HUES48 (cell line): Measurements from ENCODE around the gene DOC2B.
"Not testable (repeated sequence)": the region's sequence is repeated elsewhere in the genome, so short reads cannot be mapped to it uniquely, and the experiment has no call there.

Experiments used
- H3K27ac ChIP-seq: one replicate; pipeline ENCODE4 v1.7.0; 2013; ENCODE audit warnings: low read depth, low read length, inconsistent platforms
- H3K27me3 ChIP-seq: 2 replicates; pipeline ENCODE4 v1.6.1; 2013; ENCODE audit warnings: mild to moderate bottlenecking, low read length; ENCODE audit not compliant: control insufficient read depth, insufficient read depth
- H3K36me3 ChIP-seq: 2 replicates; pipeline ENCODE4 v1.6.1; 2013; ENCODE audit warnings: low read length; ENCODE audit not compliant: control insufficient read depth, insufficient read depth
- H3K4me1 ChIP-seq: 2 replicates; pipeline ENCODE4 v1.6.1; 2013; ENCODE audit warnings: mild to moderate bottlenecking, low read length; ENCODE audit not compliant: control insufficient read depth, insufficient read depth
- H3K4me3 ChIP-seq: 2 replicates; pipeline ENCODE4 v1.5.1; 2013; ENCODE audit warnings: mild to moderate bottlenecking, low read depth, low read length
- H3K9ac ChIP-seq: 2 replicates; pipeline ENCODE4 v1.6.1; 2013; ENCODE audit warnings: mild to moderate bottlenecking, low read depth, low read length, moderate library complexity
- H3K9me3 ChIP-seq: 2 replicates; pipeline ENCODE4 v1.6.1; 2013; ENCODE audit warnings: low read length; ENCODE audit not compliant: control insufficient read depth, insufficient read depth

DOC2B gene

GRCh38 chr17:181245-182049 lies at the start of gene DOC2B:
TSS of gene DOC2B (minus strand) at chr17:181650. CDS start at chr17:181479, 171 bp downstream.
- H3K4me1 ChIP-seq, result peaks cover 13% of the 10 kb centered on the region
- no peaks in the 10 kb centered on the region for H3K36me3 ChIP-seq
- H3K9ac ChIP-seq, result no peak within 1 kb of the TSS
- H3K27me3 ChIP-seq, result peaks cover 49% of the 10 kb centered on the region
- H3K4me3 ChIP-seq, result peak within 1 kb of the TSS; percentile 57; the same call in 1 of the 2 replicates
- H3K9me3 ChIP-seq, result no peaks in the 10 kb centered on the region
- no peak within 1 kb of the TSS for H3K27ac ChIP-seq

GRCh38 chr17:230395-230770 lies 48.9 kb upstream of the DOC2B start:
- no peaks in the 10 kb centered on the region for H3K36me3 ChIP-seq
- peaks cover 11% of the 10 kb centered on the region for H3K4me1 ChIP-seq
- H3K27me3 ChIP-seq, result no peaks in the 10 kb centered on the region
- no peak overlapping the region for H3K4me3 ChIP-seq
- no peak overlapping the region for H3K27ac ChIP-seq
- no peak overlapping the region for H3K9ac ChIP-seq
- no peaks in the 10 kb centered on the region for H3K9me3 ChIP-seq

- H3K4me1 ChIP-seq, result peaks cover 11% of the 10 kb centered on the region
- H3K9ac ChIP-seq, result no peak overlapping the region
- H3K36me3 ChIP-seq, result no peaks in the 10 kb centered on the region
- no peaks in the 10 kb centered on the region for H3K9me3 ChIP-seq
- H3K4me3 ChIP-seq, result no peak overlapping the region
- H3K27me3 ChIP-seq, result no peaks in the 10 kb centered on the region
- H3K27ac ChIP-seq, result no peak overlapping the region
Measured at GRCh38 chr17:229709-230394, 48.4 kb upstream of the DOC2B start.

GRCh38 chr17:228951-229708 lies 47.7 kb upstream of the DOC2B start:
- Histone ChIP-seq H3K9ac (no peak overlapping the region), H3K27ac (no peak overlapping the region), H3K4me1 (peaks cover 4% of the 10 kb centered on the region; the same call in 1 of the 2 replicates), H3K27me3 (no peaks in the 10 kb centered on the region), H3K4me3 (no peak overlapping the region), H3K9me3 (no peaks in the 10 kb centered on the region), H3K36me3 (no peaks in the 10 kb centered on the region)

GRCh38 chr17:227946-228615 lies 46.6 kb upstream of the DOC2B start:
- Histone ChIP-seq H3K27ac (no peak overlapping the region), H3K4me3 (no peak overlapping the region), H3K9me3 (no peaks in the 10 kb centered on the region), H3K36me3 (no peaks in the 10 kb centered on the region), H3K27me3 (no peaks in the 10 kb centered on the region), H3K9ac (no peak overlapping the region), H3K4me1 (no peaks in the 10 kb centered on the region; the same call in 1 of the 2 replicates)

GRCh38 chr17:227078-227945 lies 45.9 kb upstream of the DOC2B start:
- Histone ChIP-seq H3K9ac (no peak overlapping the region), H3K27ac (no peak overlapping the region), H3K9me3 (no peaks in the 10 kb centered on the region), H3K4me3 (no peak overlapping the region), H3K4me1 (no peaks in the 10 kb centered on the region), H3K36me3 (no peaks in the 10 kb centered on the region), H3K27me3 (no peaks in the 10 kb centered on the region)

GRCh38 chr17:226108-227077 lies 44.9 kb upstream of the DOC2B start:
- no peak overlapping the region for H3K27ac ChIP-seq
- H3K36me3 ChIP-seq, result no peaks in the 10 kb centered on the region
- H3K27me3 ChIP-seq, result no peaks in the 10 kb centered on the region
- no peak overlapping the region for H3K4me3 ChIP-seq
- no peaks in the 10 kb centered on the region for H3K4me1 ChIP-seq
- H3K9me3 ChIP-seq, result no peaks in the 10 kb centered on the region
- no peak overlapping the region for H3K9ac ChIP-seq

GRCh38 chr17:225551-225950 lies 44.1 kb upstream of the DOC2B start:
- no peaks in the 10 kb centered on the region for H3K36me3 ChIP-seq
- no peak overlapping the region for H3K4me3 ChIP-seq
- H3K4me1 ChIP-seq, result no peaks in the 10 kb centered on the region
- H3K27me3 ChIP-seq, result no peaks in the 10 kb centered on the region
- no peak overlapping the region for H3K27ac ChIP-seq
- no peaks in the 10 kb centered on the region for H3K9me3 ChIP-seq
- no peak overlapping the region for H3K9ac ChIP-seq

- not testable (repeated sequence) for H3K9me3 ChIP-seq, H3K9ac ChIP-seq, H3K4me3 ChIP-seq, H3K4me1 ChIP-seq, H3K27me3 ChIP-seq, H3K36me3 ChIP-seq, H3K27ac ChIP-seq
Measured at GRCh38 chr17:224576-224975, 43.1 kb upstream of the DOC2B start.
